HG02763 (cell line): ENCODE results near the gene TGFBRAP1.
"Not testable (repeated sequence)": the region's sequence is repeated elsewhere in the genome, so short reads cannot be mapped to it uniquely, and the experiment has no call there.

Experiments
- ATAC-seq: cut with Tn5 transposase; IDR thresholded peaks from one replicate; pipeline ENCODE4 v1.9.1; 2021; ENCODE audit warnings: mild to moderate bottlenecking, moderate library complexity; ENCODE audit not compliant: unreplicated experiment

TGFBRAP1 gene

GRCh38 chr2:105357122-105357521, 27.6 kb upstream of the TGFBRAP1 start:
- no peak for ATAC-seq

- no peak for ATAC-seq
Observed at GRCh38 chr2:105344704-105345345, 15.3 kb upstream of the TGFBRAP1 start.

GRCh38 chr2:105339414-105339813, 9.9 kb upstream of the TGFBRAP1 start:
- ATAC-seq = no peak

- ATAC-seq = peak; percentile 3
Observed at GRCh38 chr2:105338020-105338385, 8.5 kb upstream of the TGFBRAP1 start.

- peak; percentile 95 for ATAC-seq
Observed at GRCh38 chr2:105337122-105338019, 7.8 kb upstream of the TGFBRAP1 start, which contains the start of gene C2orf49. TSS of gene C2orf49 (plus strand) at chr2:105337540. CDS start at chr2:105337588, 48 bp downstream.

GRCh38 chr2:105336786-105337121, 7.2 kb upstream of the TGFBRAP1 start:
- no peak for ATAC-seq

- no peak for ATAC-seq
Observed at GRCh38 chr2:105335469-105335868, 5.9 kb upstream of the TGFBRAP1 start.

- ATAC-seq = no peak
Observed at GRCh38 chr2:105334211-105334610, 4.7 kb upstream of the TGFBRAP1 start.

- ATAC-seq = no peak
Observed at GRCh38 chr2:105330681-105331375, 1.3 kb upstream of the TGFBRAP1 start.

- ATAC-seq = no peak
Observed at GRCh38 chr2:105329197-105329554, 359 bp downstream of the TGFBRAP1 start.

GRCh38 chr2:105328281-105329196, 996 bp downstream of the TGFBRAP1 start:
- no peak for ATAC-seq

GRCh38 chr2:105327690-105328089, 1.8 kb downstream of the TGFBRAP1 start:
- no peak for ATAC-seq

GRCh38 chr2:105327271-105327670, 2.3 kb downstream of the TGFBRAP1 start:
- not testable (repeated sequence) for ATAC-seq

- ATAC-seq = no peak
Observed at GRCh38 chr2:105325389-105325963, 4.1 kb downstream of the TGFBRAP1 start.

GRCh38 chr2:105324732-105325131, 4.8 kb downstream of the TGFBRAP1 start:
- no peak for ATAC-seq

- ATAC-seq = no peak
Observed at GRCh38 chr2:105324101-105324500, 5.4 kb downstream of the TGFBRAP1 start.

GRCh38 chr2:105323111-105323510, 6.4 kb downstream of the TGFBRAP1 start:
- no peak for ATAC-seq

GRCh38 chr2:105321875-105322646, 7.5 kb downstream of the TGFBRAP1 start:
- ATAC-seq = no peak

GRCh38 chr2:105320651-105321215, 8.8 kb downstream of the TGFBRAP1 start:
- no peak for ATAC-seq
